DLD1 (cell line): ENCODE data around the gene SPDYE2B.
"Not testable (repeated sequence)": the region's sequence is repeated elsewhere in the genome, so short reads cannot be mapped to it uniquely, and the experiment has no call there.

Experiments
- in situ Hi-C: cut with HindIII; loops from 2 replicates; pipeline ENCODE4 v1.10.0; 2017; ENCODE audit warnings: low sequenced_read_pairs

The SPDYE2B gene

DNA sequence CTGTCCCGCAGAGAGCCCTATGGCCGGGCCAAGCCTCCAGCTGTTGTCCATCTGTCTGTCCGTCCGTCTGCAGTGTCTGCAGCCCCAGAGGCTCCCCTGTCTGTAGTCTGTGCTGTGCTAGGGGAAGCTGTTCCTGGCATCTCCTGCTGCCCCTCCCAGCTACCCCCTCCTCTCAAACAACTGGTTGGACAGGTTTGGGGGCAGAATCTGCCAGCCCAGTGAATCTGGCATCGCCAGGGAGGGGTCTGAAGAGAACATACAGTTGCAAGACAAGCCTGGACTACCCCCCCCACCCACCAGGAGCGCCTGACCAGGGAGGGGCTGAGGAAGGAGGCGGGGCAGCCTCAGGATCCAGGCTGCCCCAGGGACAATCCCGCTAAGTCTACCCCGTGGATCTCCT is 7.4 kb upstream of the SPDYE2B start, which contains the start of gene UPK3BL1:
Gene UPK3BL1 (minus strand): TSS at position 101 of the 400 bp plus-strand sequence. CDS start 50 bp downstream, at position 51.
- in situ Hi-C loops = not testable (repeated sequence)

GRCh38 chr7:102643404-102643803 is 6.7 kb upstream of the SPDYE2B start:
- in situ Hi-C loops = not testable (repeated sequence)

GRCh38 chr7:102647813-102648212 is 2.3 kb upstream of the SPDYE2B start:
- in situ Hi-C loops = not testable (repeated sequence)

DNA sequence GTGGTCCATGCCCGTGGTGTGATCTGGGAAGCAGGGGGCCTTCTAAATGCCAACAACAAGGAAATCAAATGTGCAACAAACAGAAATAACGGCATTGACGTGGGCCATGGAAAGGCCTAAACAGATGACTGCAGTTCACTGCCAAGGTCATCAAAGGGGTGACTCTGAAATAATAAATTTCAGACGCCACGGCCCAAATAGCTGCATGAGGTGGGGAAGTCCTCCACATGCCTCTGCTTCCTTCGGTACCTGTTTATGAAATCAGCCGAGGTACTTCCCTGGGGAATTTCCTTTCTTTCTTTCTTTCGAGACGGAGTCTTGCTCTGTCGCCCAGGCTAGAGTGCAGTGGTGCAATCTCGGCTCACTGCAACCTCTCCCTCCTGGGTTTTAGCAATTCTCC is 14.6 kb downstream of the SPDYE2B start:
- in situ Hi-C loops = not testable (repeated sequence)

- in situ Hi-C loops = not testable (repeated sequence)
Measured at GRCh38 chr7:102666850-102667249, 16.7 kb downstream of the SPDYE2B start.

DNA sequence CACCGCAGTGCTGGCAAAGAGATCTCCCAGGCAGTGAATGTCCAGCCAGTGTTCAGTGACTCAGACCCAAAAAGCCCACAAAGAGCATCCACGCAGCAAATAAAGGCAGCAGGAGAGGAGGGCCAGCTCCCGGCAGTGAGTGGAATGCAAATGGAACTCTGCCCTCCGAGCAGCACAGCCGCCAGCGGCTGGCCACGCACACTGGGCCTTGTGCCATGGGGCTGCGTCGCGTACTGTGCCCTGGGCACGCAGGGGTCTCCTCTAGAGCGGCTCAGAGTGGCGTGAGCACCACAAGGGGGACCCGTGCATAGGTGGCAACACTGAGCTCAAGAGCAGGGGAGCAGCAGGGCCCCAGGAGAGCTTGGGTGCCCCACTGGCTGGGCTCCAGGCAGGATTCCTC is 17.4 kb downstream of the SPDYE2B start:
- in situ Hi-C loops = not testable (repeated sequence)

DNA sequence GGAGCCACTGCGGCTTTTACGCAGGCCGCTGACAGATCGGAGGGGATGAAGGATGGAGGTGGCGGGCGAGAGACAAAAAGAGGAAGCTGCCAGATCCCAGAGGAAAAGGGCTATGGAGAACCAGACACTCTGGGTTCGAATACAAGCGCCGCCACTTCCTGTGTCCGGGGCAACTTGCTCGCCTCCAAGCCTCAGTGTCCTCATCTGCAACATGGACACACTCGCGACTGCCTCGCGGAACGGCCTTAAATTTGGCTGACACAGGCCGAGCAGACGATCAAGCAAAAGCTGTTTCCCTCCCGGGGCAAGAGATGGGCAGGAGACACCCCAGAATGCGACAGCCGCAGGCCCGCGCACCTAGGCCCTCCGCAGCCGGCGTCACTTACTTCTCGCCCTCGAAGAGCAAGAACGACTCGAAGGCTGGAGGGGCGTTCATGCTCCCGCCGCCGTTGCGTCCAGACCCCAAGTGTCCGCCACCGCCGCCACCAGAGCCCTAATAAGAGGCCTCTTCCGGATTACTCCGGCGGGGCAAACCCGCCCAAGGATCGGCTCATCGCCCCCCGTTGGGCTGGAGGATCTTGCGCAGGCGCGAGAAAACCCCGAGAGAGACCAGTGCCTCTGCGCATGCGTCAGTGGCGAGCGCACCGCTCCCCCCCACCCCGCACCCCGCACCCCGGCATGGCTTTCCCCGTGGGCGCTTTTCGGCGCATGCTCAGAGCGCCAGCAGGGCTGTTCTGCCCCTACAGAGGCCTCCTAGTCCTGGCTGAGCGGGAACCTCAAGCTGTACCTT is 21.2 kb downstream of the SPDYE2B start, which contains the start of gene POLR2J2:
Gene POLR2J2 (minus strand): TSS at position 498 of the 790 bp plus-strand sequence. CDS start 62 bp downstream, at position 436.
- in situ Hi-C loops = not testable (repeated sequence)

DNA sequence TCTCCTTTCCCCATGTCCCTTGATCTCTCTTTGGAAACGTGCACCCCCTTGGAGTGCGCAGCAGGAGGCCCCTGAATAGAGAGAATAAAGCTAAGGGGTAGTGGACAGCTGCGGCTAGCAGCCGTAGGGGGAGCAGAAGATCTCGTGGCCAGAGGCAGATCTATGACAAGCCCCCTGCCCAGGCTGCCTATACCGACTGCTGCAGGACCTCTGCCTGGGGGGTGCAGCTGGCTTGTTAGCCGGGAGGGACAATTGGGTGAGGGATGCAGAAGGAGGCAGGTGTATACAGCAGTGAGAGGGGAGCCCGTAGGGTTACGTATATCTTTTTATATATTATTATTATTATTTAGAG is 21.8 kb downstream of the SPDYE2B start:
- in situ Hi-C loops = not testable (repeated sequence)

DNA sequence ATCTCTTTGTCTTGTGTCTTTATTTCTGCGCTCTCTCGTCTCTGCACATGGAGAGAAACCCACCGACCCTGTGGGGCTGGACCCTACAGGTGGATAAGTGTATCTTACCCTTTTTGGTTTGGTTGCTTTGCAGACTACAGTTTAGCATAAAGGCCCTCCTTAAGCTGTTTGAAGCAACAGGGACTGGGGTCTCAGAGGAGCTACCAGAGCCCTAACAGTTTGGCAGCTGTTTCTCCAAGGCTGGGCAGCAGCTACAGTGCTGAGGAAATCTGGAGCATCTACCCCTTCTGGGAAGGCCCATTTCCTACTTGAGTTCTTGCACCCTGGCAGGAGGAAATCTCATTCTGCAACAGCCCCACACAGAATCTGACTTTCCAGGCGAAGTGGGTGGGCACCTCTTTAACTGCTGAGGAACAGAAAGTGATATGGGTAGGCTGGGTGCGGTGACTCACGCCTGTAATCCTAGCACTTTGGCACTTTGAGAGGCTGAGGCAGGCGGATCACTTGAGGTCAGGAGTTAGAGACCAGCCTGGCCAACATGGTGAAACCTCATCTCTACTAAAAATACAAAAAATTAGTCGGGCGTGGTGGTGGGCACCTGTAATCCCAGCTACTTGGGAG is 23.4 kb downstream of the SPDYE2B start:
- in situ Hi-C loops = not testable (repeated sequence)

DNA sequence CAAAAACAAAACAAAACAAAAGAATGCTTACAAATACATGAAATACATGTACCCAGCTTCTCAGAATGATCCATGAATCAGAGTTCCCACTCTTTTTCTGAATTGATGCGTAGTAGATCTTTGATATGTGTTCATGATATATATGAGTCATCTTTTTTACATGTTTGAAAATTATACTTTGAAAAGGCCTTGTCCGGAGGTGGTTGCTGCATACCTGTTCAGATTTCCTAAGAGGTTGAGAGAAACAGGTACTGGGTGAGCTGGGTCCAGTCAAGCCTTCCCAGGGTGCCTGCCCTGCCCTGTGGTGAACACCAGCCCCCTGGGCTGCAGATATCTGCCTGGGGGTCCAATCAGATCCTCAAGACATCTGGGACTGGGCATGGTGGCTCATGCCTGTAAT is 25.4 kb downstream of the SPDYE2B start:
- in situ Hi-C loops = not testable (repeated sequence)

DNA sequence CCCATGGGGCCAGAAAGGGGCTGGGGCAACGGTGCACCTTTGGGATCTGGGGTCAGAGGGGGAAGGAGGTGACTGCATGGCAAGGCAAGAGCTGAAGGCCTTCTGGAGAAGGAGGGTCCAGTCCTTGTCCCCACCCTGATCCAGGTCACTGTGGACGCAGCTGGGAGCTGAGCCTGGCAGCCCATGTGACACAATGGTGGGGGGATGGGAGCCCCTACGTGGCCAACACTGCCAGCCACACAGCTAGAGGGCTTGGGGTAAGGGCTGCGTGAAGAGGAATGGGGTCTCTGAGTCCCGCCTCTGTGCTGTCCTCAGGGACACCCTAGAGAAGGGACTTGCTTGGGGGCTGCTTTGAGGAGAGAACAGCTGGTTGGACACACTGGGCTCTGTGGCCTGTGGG is 30.7 kb downstream of the SPDYE2B start:
- in situ Hi-C loops = not testable (repeated sequence)

DNA sequence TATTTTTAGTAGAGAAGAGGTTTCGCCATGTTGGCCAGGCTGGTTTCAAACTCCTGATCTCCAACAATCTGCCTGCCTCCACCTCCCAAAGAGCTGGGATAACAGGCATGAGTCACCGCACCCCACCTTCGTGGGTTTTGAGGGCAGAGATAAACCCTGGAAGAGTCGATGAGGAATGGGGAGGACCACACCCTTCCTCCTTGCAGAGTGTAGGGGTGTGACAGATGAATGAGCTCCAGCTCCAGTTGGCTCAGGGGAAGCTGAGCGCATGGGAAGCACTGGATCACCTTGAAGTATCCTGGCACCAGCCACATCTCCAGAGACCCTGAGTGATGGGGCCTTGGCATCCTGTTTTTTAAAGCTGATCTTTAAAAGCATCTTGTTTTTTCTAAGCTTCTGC is 32.4 kb downstream of the SPDYE2B start:
- in situ Hi-C loops = not testable (repeated sequence)

DNA sequence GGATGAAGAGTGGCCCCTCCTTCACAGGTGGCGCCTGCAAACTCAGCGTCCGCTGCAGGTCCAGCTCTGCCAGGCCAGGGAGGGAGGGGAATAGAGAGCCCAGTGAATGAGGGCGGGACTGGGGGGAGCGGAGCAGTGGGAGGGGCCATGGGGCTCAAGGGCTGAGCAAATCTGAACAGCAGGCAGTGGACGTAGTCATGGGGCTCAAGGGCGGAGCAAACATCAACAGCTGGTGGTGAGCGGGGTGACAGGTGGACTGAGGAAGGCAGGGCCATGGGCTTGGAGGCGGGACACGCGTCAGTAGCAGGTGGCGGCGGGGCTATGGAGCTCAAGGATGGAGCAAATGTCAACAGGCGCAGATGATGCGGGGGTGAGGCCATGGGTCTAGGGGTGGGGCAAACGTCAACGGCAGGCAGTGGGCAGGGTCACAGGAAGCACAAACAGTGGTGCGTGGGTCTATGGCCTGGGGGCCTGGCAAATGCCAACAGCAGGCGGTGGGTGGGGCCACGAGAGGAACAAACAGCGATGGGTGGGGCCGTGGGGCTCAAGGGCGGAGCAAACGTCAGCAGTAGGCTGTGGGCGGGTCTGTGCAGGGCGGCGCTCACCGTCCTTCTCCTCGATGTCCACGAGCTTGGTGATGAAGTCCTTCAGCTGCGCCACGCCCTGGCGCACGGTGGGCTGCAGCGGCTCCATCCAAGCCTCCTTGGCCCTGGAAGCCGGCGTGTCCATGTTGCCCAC is 38.3 kb downstream of the SPDYE2B start:
- in situ Hi-C loops = not testable (repeated sequence)

DNA sequence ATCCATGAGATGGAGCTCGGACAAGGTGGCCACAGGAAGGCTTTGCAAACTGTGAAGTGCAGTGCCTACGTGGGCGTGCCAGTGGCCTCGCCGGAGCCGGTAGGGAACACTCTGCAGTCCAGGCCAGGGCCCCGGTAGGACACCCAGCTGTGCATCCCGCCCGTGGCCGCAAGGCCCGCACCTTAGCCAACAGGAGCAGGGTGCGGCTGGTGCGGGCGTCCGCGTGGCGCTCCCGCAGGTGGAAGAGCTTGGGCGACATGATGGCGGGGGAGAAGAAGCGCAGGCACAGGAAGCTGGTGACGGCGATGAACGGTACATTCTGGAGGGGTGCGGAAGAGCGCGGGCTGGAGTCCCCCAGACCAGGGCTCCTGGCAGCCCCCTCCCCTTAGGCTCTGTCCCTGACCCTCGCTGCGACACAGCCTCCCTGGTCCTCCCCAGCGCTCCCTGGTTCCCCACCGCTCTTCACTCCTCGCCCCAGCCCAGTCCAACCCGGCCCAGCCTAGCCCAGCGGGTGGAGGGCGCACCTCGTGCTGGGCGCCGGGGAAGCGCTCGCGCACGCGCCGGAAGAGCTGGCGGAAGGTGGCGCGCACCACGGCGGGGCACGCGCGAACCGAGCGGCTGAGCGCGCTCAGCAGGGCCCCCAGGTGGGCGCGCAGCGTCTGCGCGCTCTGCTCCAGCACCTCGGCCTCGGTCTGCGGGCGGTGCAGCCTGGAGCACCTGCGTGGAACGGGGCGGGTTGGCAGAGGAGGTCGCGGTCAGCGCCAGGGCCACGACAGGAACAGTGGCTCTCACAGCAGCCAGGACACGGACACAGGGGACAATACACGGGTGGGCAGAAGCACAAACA is 39.5 kb downstream of the SPDYE2B start:
- in situ Hi-C loops = not testable (repeated sequence)

- in situ Hi-C loops = not testable (repeated sequence)
Measured at GRCh38 chr7:102690602-102691001, 40.5 kb downstream of the SPDYE2B start.

DNA sequence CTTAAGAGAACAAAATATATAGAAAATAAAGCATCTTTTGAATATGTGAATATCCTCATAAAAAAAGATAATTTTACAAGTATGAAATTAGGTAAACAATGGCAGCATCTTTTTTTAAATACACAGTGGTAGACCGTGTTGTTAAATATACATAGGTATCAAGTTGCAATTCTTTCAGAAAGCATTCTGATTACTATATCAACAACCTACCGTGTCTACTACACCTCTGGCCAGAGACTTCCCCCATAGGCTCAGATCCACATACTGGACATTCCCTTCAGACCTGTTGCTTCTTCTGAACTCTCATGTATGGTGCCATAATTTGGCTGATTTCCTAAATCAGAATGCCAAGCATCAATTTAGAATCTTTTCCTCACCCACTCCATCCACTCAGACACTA is 43.9 kb downstream of the SPDYE2B start:
- in situ Hi-C loops = not testable (repeated sequence)

GRCh38 chr7:102695033-102695552 is 45.0 kb downstream of the SPDYE2B start:
- in situ Hi-C loops = not testable (repeated sequence)

DNA sequence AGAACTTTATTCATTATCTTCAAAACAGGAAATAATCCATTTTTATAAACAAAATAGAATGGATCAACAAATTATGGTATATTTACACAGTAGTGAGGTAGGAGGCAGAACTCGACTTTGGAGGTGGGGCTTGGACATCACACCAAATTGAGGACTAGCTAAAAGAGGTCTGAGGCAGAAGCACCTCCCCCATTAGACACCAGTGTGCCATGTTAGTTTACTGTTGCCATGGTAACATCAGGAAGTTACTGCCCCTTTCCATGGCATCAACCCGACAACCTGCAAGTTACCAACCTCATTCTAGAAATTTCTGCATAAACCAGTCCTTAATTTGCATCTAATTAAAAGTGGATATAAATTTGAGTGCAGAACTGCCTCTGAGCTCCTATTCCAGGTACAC is 45.9 kb downstream of the SPDYE2B start:
- in situ Hi-C loops = not testable (repeated sequence)

DNA sequence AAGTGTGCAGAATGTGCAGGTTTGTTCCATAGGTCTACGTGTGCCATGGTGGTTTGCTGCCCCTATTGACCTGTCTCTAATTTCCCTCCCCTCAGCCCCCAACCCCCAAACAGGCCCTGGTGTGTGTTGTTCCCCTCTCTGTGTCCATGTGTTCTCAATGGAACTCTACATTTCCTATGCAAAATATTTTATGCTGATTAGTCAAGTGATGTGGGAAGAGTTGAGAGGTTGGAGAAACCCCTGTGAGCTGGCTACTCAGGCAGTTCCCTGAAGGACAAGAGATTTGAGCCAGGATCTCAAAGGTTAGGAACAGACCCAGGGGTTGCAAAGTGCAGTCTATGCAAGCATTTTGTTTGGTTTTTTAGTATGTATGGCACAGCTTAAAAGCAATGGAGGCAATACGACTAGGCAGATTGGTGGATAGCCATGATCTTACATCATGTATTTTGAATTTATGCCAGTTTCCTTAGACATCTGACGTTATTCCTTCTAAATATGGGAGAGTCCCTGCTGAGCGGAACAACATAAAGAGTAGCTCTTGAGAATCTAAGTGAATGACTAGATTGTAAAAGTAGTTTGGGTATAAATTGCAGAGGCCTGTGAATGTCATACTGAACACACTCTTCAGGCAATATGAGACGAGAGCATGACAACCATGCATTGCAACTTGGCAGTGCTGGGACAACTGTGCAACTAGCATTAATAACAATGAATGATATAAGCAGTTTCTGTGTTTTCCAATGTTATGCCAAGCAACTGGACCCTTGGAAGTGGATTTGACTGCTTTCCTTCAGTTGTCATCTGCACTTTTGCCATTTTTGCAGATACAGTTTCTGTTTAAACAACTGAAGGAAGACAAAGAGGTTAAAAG is 47.8 kb downstream of the SPDYE2B start:
- in situ Hi-C loops = not testable (repeated sequence)
